HG02798 (cell line): Measurements from ENCODE around the gene ZNF554.
"Not testable (repeated sequence)": the region's sequence is repeated elsewhere in the genome, so short reads cannot be mapped to it uniquely, and the experiment has no call there.

Experiments used
- ATAC-seq: cut with Tn5 transposase; IDR thresholded peaks from one replicate; pipeline ENCODE4 v1.9.1; 2021; ENCODE audit warnings: mild to moderate bottlenecking; ENCODE audit not compliant: unreplicated experiment, poor library complexity

The ZNF554 gene

GRCh38 chr19:2790557-2791271 lies 29.0 kb upstream of the ZNF554 start:
- ATAC-seq, result no peak

GRCh38 chr19:2791440-2791839 lies 28.2 kb upstream of the ZNF554 start:
- ATAC-seq, result no peak

GRCh38 chr19:2791876-2792275 lies 27.8 kb upstream of the ZNF554 start:
- ATAC-seq, result no peak

- not testable (repeated sequence) for ATAC-seq
Measured at GRCh38 chr19:2792666-2793065, 27.0 kb upstream of the ZNF554 start.

- ATAC-seq, result no peak
Measured at GRCh38 chr19:2793126-2793525, 26.5 kb upstream of the ZNF554 start.

- ATAC-seq, result no peak
Measured at GRCh38 chr19:2793577-2793976, 26.1 kb upstream of the ZNF554 start.

GRCh38 chr19:2795827-2796658 lies 23.6 kb upstream of the ZNF554 start:
- ATAC-seq, result no peak

GRCh38 chr19:2796659-2797266 lies 22.9 kb upstream of the ZNF554 start:
- no peak for ATAC-seq

- no peak for ATAC-seq
Measured at GRCh38 chr19:2797280-2797679, 22.4 kb upstream of the ZNF554 start.

GRCh38 chr19:2798158-2798685 lies 21.4 kb upstream of the ZNF554 start:
- ATAC-seq, result no peak

- ATAC-seq, result no peak
Measured at GRCh38 chr19:2798733-2799132, 20.9 kb upstream of the ZNF554 start.

GRCh38 chr19:2799273-2800020 lies 20.2 kb upstream of the ZNF554 start:
- no peak for ATAC-seq

GRCh38 chr19:2800506-2800905 lies 19.2 kb upstream of the ZNF554 start:
- ATAC-seq, result no peak

GRCh38 chr19:2802826-2803225 lies 16.8 kb upstream of the ZNF554 start:
- ATAC-seq, result no peak

GRCh38 chr19:2803486-2804155 lies 16.0 kb upstream of the ZNF554 start:
- ATAC-seq, result no peak

GRCh38 chr19:2804156-2805004 lies 15.3 kb upstream of the ZNF554 start:
- no peak for ATAC-seq

GRCh38 chr19:2805261-2805900 lies 14.3 kb upstream of the ZNF554 start:
- no peak for ATAC-seq

GRCh38 chr19:2805991-2806649 lies 13.5 kb upstream of the ZNF554 start:
- ATAC-seq, result no peak
